MM.1S (cell line): Measurements from ENCODE around the gene TMED5.

Experiments used
- EZH2 ChIP-seq: fragments of 300-600 bp; sonication (generic); optimal IDR thresholded peaks from 2 replicates; pipeline ENCODE3; 2017; ENCODE audit warnings: low read depth, mild to moderate bottlenecking, antibody characterized with exemption, low read length, mixed read lengths
- EZH2phosphoT487 ChIP-seq: fragments of 300-600 bp; sonication (generic); IDR thresholded peaks from 2 replicates; pipeline ENCODE4 v1.6.1; 2018; ENCODE audit warnings: antibody characterized with exemption, low read length
- TF ChIP-seq, protein P1 (sequence below): fragments of 300-600 bp; sonication (generic); IDR thresholded peaks from 2 replicates; pipeline ENCODE4 v1.5.1; 2016; ENCODE audit warnings: antibody characterized with exemption, low read length, mixed read lengths

DNA sequence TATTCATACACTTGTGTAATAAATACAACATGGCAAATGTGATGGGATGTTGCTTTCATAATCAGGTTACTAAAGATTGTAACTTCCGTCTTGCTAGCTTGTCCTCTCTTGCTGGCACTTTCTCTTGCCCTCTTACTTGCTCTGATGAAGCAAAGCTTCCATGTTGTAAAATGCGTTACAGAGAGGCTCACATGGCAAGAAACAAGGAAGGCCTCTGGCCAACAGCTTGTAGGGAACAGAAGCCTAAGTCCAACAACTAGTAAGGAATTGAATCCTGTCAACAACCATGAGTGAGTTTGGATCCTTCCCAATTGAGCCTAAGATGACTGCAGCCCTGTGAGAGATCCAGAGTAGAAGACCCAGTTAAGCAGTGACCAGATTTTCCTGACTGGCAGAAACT is 15.4 kb downstream of the TMED5 start:
- TF ChIP-seq, protein P1, sequence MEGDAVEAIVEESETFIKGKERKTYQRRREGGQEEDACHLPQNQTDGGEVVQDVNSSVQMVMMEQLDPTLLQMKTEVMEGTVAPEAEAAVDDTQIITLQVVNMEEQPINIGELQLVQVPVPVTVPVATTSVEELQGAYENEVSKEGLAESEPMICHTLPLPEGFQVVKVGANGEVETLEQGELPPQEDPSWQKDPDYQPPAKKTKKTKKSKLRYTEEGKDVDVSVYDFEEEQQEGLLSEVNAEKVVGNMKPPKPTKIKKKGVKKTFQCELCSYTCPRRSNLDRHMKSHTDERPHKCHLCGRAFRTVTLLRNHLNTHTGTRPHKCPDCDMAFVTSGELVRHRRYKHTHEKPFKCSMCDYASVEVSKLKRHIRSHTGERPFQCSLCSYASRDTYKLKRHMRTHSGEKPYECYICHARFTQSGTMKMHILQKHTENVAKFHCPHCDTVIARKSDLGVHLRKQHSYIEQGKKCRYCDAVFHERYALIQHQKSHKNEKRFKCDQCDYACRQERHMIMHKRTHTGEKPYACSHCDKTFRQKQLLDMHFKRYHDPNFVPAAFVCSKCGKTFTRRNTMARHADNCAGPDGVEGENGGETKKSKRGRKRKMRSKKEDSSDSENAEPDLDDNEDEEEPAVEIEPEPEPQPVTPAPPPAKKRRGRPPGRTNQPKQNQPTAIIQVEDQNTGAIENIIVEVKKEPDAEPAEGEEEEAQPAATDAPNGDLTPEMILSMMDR, result no peak
- TF ChIP-seq EZH2 (no peak), EZH2phosphoT487 (no peak)
